ACC112 (cell line): ENCODE results near the gene TOX2.

Source experiments
- H2AFZ ChIP-seq: fragments of 200-600 bp; sonication (generic); one replicate; pipeline ENCODE4 v1.6.0; 2017; ENCODE audit warnings: antibody characterized with exemption, low read length; ENCODE audit not compliant: unreplicated experiment
- H3K27ac ChIP-seq: fragments of 200-600 bp; sonication (generic); 2 replicates; pipeline ENCODE4 v1.5.1; 2014; ENCODE audit warnings: low read depth, mild to moderate bottlenecking, antibody characterized with exemption, low read length, moderate library complexity
- H3K27me3 ChIP-seq: fragments of 200-600 bp; sonication (generic); 2 replicates; pipeline ENCODE4 v1.6.1; 2014; ENCODE audit warnings: mild to moderate bottlenecking, antibody characterized with exemption, low read length, moderate library complexity, mixed read lengths; ENCODE audit not compliant: insufficient read depth
- H3K36me3 ChIP-seq: fragments of 200-600 bp; sonication (generic); 2 replicates; pipeline ENCODE4 v1.6.1; 2016; ENCODE audit warnings: mild to moderate bottlenecking, antibody characterized with exemption, low read length, moderate library complexity, mixed read lengths; ENCODE audit not compliant: insufficient read depth
- H3K4me1 ChIP-seq: fragments of 200-600 bp; sonication (generic); one replicate; pipeline ENCODE4 v1.6.1; 2016; ENCODE audit warnings: low read length, mixed read lengths; ENCODE audit not compliant: insufficient read depth, unreplicated experiment, control insufficient read depth
- H3K4me3 ChIP-seq: fragments of 200-600 bp; sonication (generic); 2 replicates; pipeline ENCODE4 v1.5.1; 2014; ENCODE audit warnings: mild to moderate bottlenecking, low read depth, low read length
- H3K79me2 ChIP-seq: fragments of 200-600 bp; sonication (generic); one replicate; pipeline ENCODE4 v1.6.0; 2016; ENCODE audit warnings: low read length; ENCODE audit not compliant: control insufficient read depth, unreplicated experiment, insufficient read depth

The TOX2 gene

DNA sequence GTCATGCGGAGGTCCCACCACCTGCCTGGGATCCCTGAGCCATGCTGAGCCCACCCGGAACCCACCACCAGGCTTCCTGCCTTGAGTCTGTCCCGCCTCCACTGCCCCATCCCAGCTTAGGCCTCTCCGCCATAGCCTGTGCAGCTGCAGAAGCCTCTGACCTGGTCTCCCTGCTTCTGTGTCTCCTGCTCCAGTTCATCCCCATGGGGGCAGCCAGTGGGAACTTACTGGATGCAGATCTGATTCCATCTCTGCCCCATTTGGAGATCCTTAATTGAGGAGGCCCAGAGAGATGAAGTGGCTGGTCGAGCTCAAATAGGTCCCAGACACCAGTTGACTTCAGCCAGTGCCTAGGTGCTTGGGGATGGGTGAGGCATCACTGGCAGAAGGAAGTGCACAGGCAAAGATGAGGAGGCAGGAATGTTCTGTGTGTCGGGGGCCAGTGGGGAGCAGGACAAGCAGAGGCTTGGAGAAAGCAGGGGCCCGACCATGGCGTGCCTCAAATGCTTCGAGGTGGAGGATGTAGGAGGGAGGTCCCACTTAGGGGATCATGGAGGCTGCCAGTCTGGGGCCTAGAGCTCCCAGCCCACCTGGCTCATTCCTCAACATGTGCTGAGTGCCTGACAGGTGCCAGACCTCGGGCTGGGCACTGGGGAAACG is 112.8 kb downstream of the TOX2 start:
- H2AFZ ChIP-seq = no peak overlapping the region
- H3K27me3 ChIP-seq = peaks cover 23% of the 10 kb centered on the region; the same call in 1 of the 2 replicates

DNA sequence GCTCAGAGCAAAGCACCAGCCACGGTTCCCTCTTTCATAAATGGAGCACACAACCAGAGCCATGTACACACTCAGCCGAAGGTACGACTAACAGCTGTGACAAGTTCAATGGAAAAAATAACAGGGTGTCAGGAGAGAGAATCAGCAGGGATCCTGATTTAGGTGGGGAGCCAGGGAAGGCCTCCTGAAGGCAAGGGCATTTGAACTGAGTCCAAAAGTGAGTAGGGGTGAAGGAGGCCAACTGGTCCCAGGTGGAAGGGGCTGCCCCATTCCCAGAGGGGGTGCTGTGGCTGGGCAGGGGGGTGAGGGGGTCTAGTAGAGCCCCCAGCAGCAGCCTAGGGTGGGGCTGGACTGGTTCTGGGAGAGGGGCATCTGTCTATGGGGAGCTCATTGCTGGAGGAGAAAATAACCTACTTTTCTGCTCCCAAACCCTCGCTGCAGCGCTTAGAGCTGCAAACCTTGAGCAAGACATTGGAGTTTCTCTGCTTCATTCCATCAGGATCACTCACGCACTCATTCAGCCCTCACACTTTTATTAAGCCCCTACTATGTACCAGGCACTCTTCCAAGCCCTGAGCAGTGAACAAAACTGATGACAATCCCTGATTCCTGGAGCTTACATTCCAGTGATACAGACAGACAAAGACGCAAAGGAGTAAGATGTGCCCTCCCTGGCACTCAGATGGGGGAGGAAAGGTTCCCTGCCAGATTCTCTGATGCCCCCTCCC is 113.5 kb downstream of the TOX2 start:
- H3K4me1 ChIP-seq = no peaks in the 10 kb centered on the region
- H3K4me3 ChIP-seq = no peak overlapping the region
- H3K36me3 ChIP-seq = no peaks in the 10 kb centered on the region
- no peak overlapping the region for H3K27ac ChIP-seq
- peaks cover 26% of the 10 kb centered on the region; the same call in 1 of the 2 replicates for H3K27me3 ChIP-seq
- H3K79me2 ChIP-seq = no peaks in the 10 kb centered on the region
- H2AFZ ChIP-seq = no peak overlapping the region

More for the DNA sequence above, 112.8 kb downstream of the TOX2 start:
- H3K36me3 ChIP-seq = no peaks in the 10 kb centered on the region
- H3K4me1 ChIP-seq = no peaks in the 10 kb centered on the region
- H3K79me2 ChIP-seq = no peaks in the 10 kb centered on the region
- no peak overlapping the region for H3K4me3 ChIP-seq
- H3K27ac ChIP-seq = no peak overlapping the region

DNA sequence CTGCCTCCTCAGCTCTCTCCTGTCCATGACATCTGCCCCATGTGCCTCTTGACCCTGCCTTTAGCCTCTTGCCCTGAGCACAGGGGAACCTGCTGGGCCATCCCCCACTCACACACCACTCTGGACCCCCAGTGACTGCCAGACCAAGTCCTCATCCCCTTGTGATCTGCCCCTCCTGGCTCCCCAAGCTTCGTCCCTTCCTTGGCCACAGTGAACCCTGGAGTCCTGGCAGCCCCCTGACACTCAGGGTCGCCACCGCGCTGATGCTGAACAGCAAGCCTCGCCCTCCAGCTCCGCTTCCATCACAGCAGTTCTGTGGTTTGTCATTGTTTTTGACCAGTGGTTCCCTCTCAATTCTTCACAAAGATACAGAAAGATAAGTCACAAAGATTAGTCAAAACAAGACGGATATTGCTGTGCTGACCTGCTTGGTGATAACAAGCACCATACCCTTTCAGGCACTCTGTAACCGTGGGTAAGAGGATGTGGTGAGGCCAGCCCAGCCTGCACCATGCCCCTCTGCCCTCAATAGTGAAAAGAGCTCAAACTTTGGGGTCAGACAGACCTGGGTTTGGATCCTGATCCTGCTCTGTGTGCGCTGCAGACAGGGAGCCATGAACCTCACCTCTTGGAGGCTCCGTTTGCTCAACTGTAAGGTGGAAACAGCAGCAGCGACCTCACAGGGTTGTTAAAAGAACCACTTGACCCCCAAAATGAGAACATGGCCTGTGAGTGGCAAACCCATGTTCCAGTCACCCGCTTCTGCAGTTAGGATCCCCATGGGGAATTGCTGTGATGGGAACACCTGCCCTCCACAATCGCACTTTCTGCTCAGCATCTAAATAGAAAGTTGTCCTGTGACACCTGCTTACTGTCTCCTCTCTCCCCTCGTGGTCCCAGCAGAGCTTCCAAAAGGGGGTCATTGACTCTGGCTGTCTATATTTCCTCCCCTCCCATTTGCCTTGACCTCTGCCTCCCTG is 114.5 kb downstream of the TOX2 start:
- no peak overlapping the region for H2AFZ ChIP-seq
- H3K36me3 ChIP-seq = no peaks in the 10 kb centered on the region
- peaks cover 24% of the 10 kb centered on the region; the same call in 1 of the 2 replicates for H3K27me3 ChIP-seq
- H3K4me3 ChIP-seq = no peak overlapping the region
- no peaks in the 10 kb centered on the region for H3K79me2 ChIP-seq
- H3K4me1 ChIP-seq = no peaks in the 10 kb centered on the region
- H3K27ac ChIP-seq = no peak overlapping the region

DNA sequence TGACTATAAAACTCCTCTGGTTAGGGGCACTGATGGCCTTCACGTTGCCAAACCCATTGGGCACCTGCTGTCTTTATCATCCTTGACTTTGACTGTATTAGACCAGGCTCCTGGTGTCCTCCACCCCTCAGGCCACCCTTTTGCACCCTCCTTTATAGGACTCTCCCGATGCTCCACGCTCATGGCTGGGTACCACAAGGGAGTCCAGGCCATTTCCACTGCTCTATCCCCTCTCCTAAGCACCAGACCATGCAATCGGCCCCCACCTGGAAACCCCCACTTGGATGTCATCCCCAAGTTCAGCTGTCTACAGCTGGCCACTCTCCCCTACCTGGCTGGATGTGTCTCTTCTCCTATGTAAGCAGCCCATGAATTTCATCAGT is 115.2 kb downstream of the TOX2 start:
- H3K27ac ChIP-seq = no peak overlapping the region
- no peaks in the 10 kb centered on the region for H3K36me3 ChIP-seq
- no peak overlapping the region for H3K4me3 ChIP-seq
- no peaks in the 10 kb centered on the region for H3K4me1 ChIP-seq
- peaks cover 31% of the 10 kb centered on the region; the same call in 1 of the 2 replicates for H3K27me3 ChIP-seq
- H2AFZ ChIP-seq = no peak overlapping the region
- H3K79me2 ChIP-seq = no peaks in the 10 kb centered on the region

DNA sequence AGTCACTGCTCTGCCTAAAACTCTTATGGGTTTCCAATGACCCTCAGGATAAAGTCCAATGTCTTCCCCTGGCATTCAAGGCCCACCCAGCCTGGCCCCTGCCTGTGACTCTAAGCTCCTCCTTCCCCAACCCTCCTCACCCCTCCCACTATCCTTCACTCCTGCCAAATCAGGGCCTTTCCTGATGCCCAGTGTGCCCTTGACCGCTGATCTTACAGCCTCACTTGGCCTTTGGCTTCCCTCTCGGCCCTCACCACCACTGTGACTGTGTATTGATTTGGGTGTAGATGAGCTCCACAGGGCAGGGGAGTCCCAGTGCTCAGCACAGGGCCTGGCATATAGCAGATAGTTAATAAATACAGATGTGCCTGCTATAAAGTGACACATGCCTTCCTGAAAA is 115.7 kb downstream of the TOX2 start:
- H3K79me2 ChIP-seq = no peaks in the 10 kb centered on the region
- no peaks in the 10 kb centered on the region for H3K36me3 ChIP-seq
- H3K27me3 ChIP-seq = peaks cover 35% of the 10 kb centered on the region; the same call in 1 of the 2 replicates
- no peaks in the 10 kb centered on the region for H3K4me1 ChIP-seq
- H3K27ac ChIP-seq = no peak overlapping the region
- H2AFZ ChIP-seq = no peak overlapping the region
- no peak overlapping the region for H3K4me3 ChIP-seq

DNA sequence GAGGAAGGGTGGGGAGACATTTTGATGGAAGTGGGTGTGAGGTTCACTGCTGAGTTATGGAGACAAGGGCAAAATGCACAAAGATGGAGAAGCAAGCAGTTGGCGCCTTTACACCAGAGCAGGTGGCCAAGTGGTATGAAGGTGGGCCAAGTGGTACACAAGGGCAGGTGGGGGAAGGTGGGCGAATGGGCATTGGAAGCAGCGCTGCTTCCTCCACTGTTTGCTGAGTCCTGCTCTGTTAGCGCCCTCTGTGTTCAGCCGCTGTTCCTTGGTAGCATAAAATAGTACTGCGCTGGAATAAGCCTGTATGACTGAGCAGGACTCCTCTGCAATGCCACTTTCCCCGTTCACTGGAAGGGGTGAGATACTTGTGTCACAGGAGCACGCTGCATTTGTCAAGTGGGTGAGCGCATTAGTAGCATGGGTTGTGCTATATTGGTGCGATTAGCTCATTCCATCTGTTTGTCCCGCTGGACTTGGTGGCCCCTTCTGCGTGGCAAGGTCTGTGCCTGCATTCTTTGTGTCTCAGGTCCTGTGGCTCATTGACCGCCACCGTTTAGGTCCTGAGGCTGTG is 116.4 kb downstream of the TOX2 start:
- Histone ChIP-seq H3K79me2 (no peaks in the 10 kb centered on the region), H3K27ac (no peak overlapping the region), H3K4me1 (no peaks in the 10 kb centered on the region), H3K27me3 (peaks cover 42% of the 10 kb centered on the region; the same call in 1 of the 2 replicates), H2AFZ (no peak overlapping the region), H3K4me3 (no peak overlapping the region), H3K36me3 (no peaks in the 10 kb centered on the region)

DNA sequence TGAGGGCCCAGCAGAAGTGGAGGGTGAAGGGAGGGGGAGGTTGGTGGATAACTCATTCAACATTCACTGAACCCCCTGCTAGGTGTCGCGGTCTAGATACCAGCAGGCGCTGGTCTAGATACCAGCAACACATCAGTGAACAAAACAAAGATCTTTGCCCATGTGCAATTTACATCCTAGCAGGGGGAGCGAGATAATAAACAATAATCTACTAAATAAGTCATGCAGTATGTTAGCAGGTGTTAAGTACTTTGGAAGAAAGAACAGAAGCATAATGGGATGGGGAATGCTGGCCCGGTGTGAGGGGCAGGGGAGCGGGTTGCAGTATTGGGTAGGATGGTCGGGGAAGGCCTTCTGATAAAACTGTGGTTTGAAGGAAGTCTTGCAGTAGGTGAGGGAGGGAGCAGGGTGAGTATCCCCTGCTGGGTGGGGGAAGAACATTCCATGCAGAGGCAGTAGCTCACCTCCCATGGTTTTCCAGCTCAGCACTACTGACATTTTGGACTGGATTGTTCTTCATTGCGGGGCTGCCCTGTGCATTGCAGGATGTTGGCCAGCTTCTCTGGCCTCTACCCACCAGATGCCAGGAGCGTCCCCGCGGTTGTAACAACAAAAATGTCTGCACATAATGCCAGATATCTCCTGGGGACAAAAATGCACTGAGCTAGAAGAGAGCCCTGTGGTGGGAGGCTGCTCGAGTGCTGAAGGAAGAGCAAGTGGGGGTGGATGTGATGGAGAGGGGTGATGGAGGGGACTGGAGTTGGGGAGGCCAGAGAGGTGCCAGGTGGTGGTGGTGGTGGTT is 117.3 kb downstream of the TOX2 start:
- H3K27ac ChIP-seq = no peak overlapping the region
- no peaks in the 10 kb centered on the region for H3K4me1 ChIP-seq

DNA sequence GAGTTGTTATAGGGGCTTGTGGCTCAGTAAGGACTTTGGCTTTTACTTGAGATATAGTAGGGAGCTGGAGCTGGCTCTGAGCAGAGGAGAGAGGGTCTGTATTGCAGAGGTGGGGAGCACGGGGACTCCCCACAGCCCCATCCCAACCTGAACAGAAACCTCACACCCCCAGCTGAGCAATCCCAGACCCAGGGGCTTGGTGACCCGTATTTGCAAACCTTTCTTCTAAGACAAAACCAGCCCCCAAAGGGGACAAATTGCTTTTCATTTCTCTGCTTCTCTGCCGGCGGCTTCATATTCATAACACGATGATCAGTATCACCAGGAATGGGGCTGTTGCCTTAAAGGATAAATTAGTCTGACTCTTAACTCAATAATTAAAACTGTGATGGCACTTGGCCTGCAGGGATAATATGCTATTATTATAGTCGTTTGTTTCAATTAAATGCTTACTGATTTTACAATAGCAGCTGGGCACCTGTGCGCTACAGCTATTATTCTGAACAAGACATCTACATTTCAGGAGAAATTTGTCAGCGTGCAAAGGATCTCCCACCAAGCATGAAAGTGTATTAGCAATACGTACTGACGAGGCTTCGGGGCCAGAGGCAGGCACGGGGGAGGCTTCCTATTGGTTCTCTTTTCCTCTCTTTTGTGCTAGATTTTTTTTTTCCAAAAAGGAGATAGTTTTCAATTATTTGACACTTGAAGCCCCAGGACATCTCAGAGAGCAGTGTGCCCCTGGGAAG is 118.1 kb downstream of the TOX2 start:
- H3K79me2 ChIP-seq = no peaks in the 10 kb centered on the region
- peaks cover 57% of the 10 kb centered on the region; the same call in 1 of the 2 replicates for H3K27me3 ChIP-seq
- no peaks in the 10 kb centered on the region for H3K4me1 ChIP-seq
- no peak overlapping the region for H3K27ac ChIP-seq
- H2AFZ ChIP-seq = no peak overlapping the region
- H3K4me3 ChIP-seq = no peak overlapping the region
- H3K36me3 ChIP-seq = no peaks in the 10 kb centered on the region

More for the DNA sequence above, 117.3 kb downstream of the TOX2 start:
- H3K4me3 ChIP-seq = no peak overlapping the region
- no peaks in the 10 kb centered on the region for H3K36me3 ChIP-seq
- H3K27me3 ChIP-seq = peaks cover 51% of the 10 kb centered on the region; the same call in 1 of the 2 replicates
- no peak overlapping the region for H2AFZ ChIP-seq
- H3K79me2 ChIP-seq = no peaks in the 10 kb centered on the region

DNA sequence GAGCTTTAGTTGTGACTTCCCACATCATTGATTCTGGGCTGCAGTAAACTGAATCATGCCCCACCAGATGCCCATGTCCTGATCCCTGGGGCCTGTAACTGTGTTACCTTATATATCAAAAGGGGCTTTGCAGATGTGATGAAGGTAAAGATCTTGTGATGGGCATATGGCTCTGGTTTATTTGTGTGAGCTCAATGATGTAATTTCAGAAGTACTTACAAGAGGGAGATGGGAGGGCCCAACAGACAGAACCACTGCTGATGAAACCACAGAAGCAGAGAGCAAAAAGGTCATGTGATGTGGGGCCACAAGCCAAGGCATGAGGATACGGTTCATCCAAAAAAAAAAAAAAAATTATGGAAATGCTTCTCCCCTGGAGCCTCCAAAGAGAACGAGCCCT is 118.7 kb downstream of the TOX2 start:
- peaks cover 63% of the 10 kb centered on the region for H3K27me3 ChIP-seq
- no peaks in the 10 kb centered on the region for H3K4me1 ChIP-seq
- H3K79me2 ChIP-seq = no peaks in the 10 kb centered on the region
- no peak overlapping the region for H3K4me3 ChIP-seq
- H3K27ac ChIP-seq = no peak overlapping the region
- no peaks in the 10 kb centered on the region for H3K36me3 ChIP-seq
- no peak overlapping the region for H2AFZ ChIP-seq
